ENCODE data around the gene NCAM1. TPM values are rescaled to one million over a fixed set of nuclear protein-coding genes. Genes with fewer than 3 reads are reported as not detected.

NCAM1 gene
- polyA plus RNA-seq, 2 of the 4 experiments (the other 2 are of a cell fraction): 0.01 to 0.12 TPM

GRCh38 chr11:112966561-112966960, 5.3 kb downstream of the NCAM1 start:
- Histone ChIP-seq H3K4me2 (no peak overlapping the region), H3K9me3 (no peaks in the 10 kb centered on the region), H3K4me1 (no peaks in the 10 kb centered on the region), H3K4me3 (no peak overlapping the region), H3K27ac (no peak overlapping the region)
- FAIRE-seq (no peak), DNase-seq (ENCODE audit: low read depth in 1 of 2, low spot score in 1 of 2) (no peak), ATAC-seq (no peak)
- CTCF ChIA-PET: no interaction called here
- TF ChIP-seq PHF8 (IDR thresholded peaks at IDR 0.05; ENCODE audit: borderline replicate concordance, low read depth) (no peak), ZNF302 (CRISPR knock-in tag; IDR thresholded peaks at IDR 0.05) (no peak), BHLHE40 (IDR thresholded peaks at IDR 0.05; ENCODE audit: low read depth, low read length) (no peak), ELK1 (IDR thresholded peaks at IDR 0.05; ENCODE audit: low read depth, low read length) (no peak), JUN (IDR thresholded peaks at IDR 0.05) (no peak), CHD2 (IDR thresholded peaks at IDR 0.05; ENCODE audit: low read length, partially characterized antibody) (no peak), EHMT2 (IDR thresholded peaks at IDR 0.05; ENCODE audit: low read depth) (no peak), CBX2 (IDR thresholded peaks at IDR 0.05; ENCODE audit: borderline replicate concordance, low read depth) (no peak), E2F6 (IDR thresholded peaks at IDR 0.05; ENCODE audit: borderline replicate concordance, low read depth) (no peak)
- WGBS (ENCODE audit: missing lambda C conversion rate): 23% methylated on average over 4 of the region's 4 CpGs
- POLR2A ChIA-PET: no interaction called here

GRCh38 chr11:112967082-112967481, 5.9 kb downstream of the NCAM1 start:
- H3K9me3 ChIP-seq: no peaks in the 10 kb centered on the region
- TF ChIP-seq POLR2AphosphoS2 (conservative IDR thresholded peaks at IDR 0.05; ENCODE audit: low read length): no peak
- no peak for TF ChIP-seq CBX8 (IDR thresholded peaks at IDR 0.05)
- TF ChIP-seq ELK1 (IDR thresholded peaks at IDR 0.05; ENCODE audit: low read depth, low read length): no peak
- TF ChIP-seq ATOH8 (CRISPR knock-in tag; IDR thresholded peaks at IDR 0.05; ENCODE audit: low read depth): no peak
- no peak for TF ChIP-seq MAZ (IDR thresholded peaks at IDR 0.05; ENCODE audit: borderline replicate concordance, low read depth, low read length)
- no peak for TF ChIP-seq JUNB (IDR thresholded peaks at IDR 0.05)
- TF ChIP-seq PHF8 (IDR thresholded peaks at IDR 0.05; ENCODE audit: borderline replicate concordance, low read depth): no peak
- no peak for TF ChIP-seq SMC3 (IDR thresholded peaks at IDR 0.05)
- no peaks in the 10 kb centered on the region for H3K4me1 ChIP-seq
- ATAC-seq: no peak
- CTCF ChIA-PET: no interaction called here
- 0% methylated on average over 3 of the region's 3 CpGs for WGBS (ENCODE audit: missing lambda C conversion rate)
- H3K4me2 ChIP-seq: no peak overlapping the region
- no peak for FAIRE-seq
- POLR2A ChIA-PET: no interaction called here
- no peak for DNase-seq (ENCODE audit: low read depth in 1 of 2, low spot score in 1 of 2)
- no peak overlapping the region for H3K4me3 ChIP-seq
- no peak overlapping the region for H3K27ac ChIP-seq

GRCh38 chr11:112968941-112969713, 7.9 kb downstream of the NCAM1 start:
- CTCF ChIA-PET: no interaction called here
- no peak overlapping the region for H3K4me3 ChIP-seq
- 3% methylated on average over 6 of the region's 6 CpGs for WGBS (ENCODE audit: missing lambda C conversion rate)
- DNase-seq (ENCODE audit: low read depth in 1 of 2, low spot score in 1 of 2): no peak
- ATAC-seq: no peak
- H3K4me2 ChIP-seq: no peak overlapping the region
- H3K27ac ChIP-seq: no peak overlapping the region
- POLR2A ChIA-PET: no interaction called here
- no peaks in the 10 kb centered on the region for H3K9me3 ChIP-seq
- TF ChIP-seq FOSB (CRISPR knock-in tag; IDR thresholded peaks at IDR 0.05) (no peak), EHF (CRISPR knock-in tag; IDR thresholded peaks at IDR 0.05) (no peak)
- no peaks in the 10 kb centered on the region for H3K4me1 ChIP-seq
- no peak for FAIRE-seq

Measured in A549 (cell line).